AG09309 (cell line): ENCODE data around the gene CMTM5.

Experiments used
- DNase-seq: peaks from one replicate; pipeline ENCODE4 v3.0.0-alpha.2; 2010; ENCODE audit warnings: low read depth
- H3K4me3 ChIP-seq: 2 replicates; pipeline ENCODE4 v1.5.1; 2011; ENCODE audit warnings: mild to moderate bottlenecking, low read depth, low read length, moderate library complexity; ENCODE audit not compliant: control insufficient read depth
- TF ChIP-seq, protein P1 (sequence below): IDR thresholded peaks from 2 replicates; pipeline ENCODE4 v1.5.1; 2011; ENCODE audit warnings: mild to moderate bottlenecking, low read depth, low read length, inconsistent platforms; ENCODE audit not compliant: insufficient read depth, control insufficient read depth; ENCODE audit errors: missing control alignments

Gene CMTM5

GRCh38 chr14:23352506-23353432 is 24.1 kb upstream of the CMTM5 start, which contains the start of gene SLC22A17:
Gene SLC22A17, minus strand, starts transcription at chr14:23352887.
- TF ChIP-seq, protein P1, sequence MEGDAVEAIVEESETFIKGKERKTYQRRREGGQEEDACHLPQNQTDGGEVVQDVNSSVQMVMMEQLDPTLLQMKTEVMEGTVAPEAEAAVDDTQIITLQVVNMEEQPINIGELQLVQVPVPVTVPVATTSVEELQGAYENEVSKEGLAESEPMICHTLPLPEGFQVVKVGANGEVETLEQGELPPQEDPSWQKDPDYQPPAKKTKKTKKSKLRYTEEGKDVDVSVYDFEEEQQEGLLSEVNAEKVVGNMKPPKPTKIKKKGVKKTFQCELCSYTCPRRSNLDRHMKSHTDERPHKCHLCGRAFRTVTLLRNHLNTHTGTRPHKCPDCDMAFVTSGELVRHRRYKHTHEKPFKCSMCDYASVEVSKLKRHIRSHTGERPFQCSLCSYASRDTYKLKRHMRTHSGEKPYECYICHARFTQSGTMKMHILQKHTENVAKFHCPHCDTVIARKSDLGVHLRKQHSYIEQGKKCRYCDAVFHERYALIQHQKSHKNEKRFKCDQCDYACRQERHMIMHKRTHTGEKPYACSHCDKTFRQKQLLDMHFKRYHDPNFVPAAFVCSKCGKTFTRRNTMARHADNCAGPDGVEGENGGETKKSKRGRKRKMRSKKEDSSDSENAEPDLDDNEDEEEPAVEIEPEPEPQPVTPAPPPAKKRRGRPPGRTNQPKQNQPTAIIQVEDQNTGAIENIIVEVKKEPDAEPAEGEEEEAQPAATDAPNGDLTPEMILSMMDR, result peak; percentile 1
- peak within 1 kb of the TSS; percentile 84 for H3K4me3 ChIP-seq
- peak; percentile 61 for DNase-seq

GRCh38 chr14:23353433-23353780 is 23.4 kb upstream of the CMTM5 start:
- TF ChIP-seq, protein P1, result no peak
- no peak for DNase-seq
- H3K4me3 ChIP-seq, result no peak overlapping the region

DNA sequence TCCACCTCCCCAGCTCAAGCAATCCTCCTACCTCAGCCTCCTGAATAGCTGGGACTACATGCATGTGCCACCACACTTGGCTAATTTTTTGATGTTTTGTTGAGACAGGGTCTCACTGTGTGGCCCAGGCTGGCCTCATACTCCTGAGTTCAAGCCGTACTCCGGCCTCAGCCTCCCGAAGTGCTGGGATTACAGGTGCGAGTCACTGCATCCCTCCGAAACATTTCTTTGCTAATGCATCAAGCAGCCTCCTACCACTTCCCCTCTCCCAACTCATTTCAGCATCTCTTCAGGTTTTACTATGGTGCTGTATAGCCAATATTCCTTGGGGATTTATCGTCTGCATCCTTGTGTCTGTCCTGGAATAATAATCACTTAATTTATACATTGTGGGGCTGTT is 21.9 kb upstream of the CMTM5 start:
- no peak for DNase-seq
- H3K4me3 ChIP-seq, result no peak overlapping the region
- TF ChIP-seq, protein P1, result no peak

DNA sequence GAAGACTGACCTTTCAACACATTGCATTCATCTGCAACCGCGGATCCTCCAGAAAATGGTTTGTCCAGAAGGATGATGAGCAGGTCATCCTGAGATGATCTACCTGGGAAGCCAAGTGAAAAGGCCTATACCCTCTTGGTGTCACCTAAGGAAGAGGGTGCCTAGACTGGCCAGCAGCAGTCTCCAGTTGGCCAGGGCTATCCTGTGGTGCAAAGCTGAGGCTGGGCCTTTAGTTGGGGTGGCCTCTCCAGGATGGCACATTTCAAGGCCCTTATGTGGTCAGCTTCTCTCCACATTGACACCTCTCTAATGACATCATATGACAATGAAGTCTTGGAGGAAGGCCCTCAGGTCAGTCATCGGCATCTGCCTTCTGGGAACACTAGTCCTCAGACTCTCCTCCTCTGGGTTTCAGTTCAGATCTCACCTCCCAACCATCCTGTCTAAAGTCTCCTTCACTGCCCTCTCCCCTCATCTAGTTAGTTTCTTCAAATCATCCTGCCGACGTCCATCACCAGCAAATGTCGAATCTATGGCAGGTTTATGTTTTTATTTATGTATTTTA is 20.9 kb upstream of the CMTM5 start:
- H3K4me3 ChIP-seq, result no peak overlapping the region
- DNase-seq, result no peak
- TF ChIP-seq, protein P1, result no peak

GRCh38 chr14:23356662-23357061 is 20.2 kb upstream of the CMTM5 start:
- H3K4me3 ChIP-seq, result no peak overlapping the region
- DNase-seq, result no peak
- TF ChIP-seq, protein P1, result no peak

- no peak for DNase-seq
- TF ChIP-seq, protein P1, result no peak
- no peak overlapping the region for H3K4me3 ChIP-seq
These were observed 19.6 kb upstream of the CMTM5 start for GRCh38 chr14:23357261-23357660.
